AG08396 (cell line): ENCODE data around the gene FMNL2.

Experiments used
- DNase-seq: peaks from one replicate; pipeline ENCODE4 v3.0.0; 2012; ENCODE audit warnings: low spot score, mixed read lengths

Gene FMNL2

GRCh38 chr2:152651834-152652233 lies 316.9 kb downstream of the FMNL2 start:
- DNase-seq, result no peak

- no peak for DNase-seq
Observed at GRCh38 chr2:152655880-152656279, 320.9 kb downstream of the FMNL2 start.

- DNase-seq, result no peak
Observed at GRCh38 chr2:152657043-152657442, 322.1 kb downstream of the FMNL2 start.

- no peak for DNase-seq
Observed at GRCh38 chr2:152658221-152658620, 323.2 kb downstream of the FMNL2 start.

- no peak for DNase-seq
Observed at GRCh38 chr2:152661076-152661475, 326.1 kb downstream of the FMNL2 start.

- DNase-seq, result no peak
Observed at GRCh38 chr2:152664725-152665124, 329.8 kb downstream of the FMNL2 start.

- DNase-seq, result no peak
Observed at GRCh38 chr2:152674334-152674733, 339.4 kb downstream of the FMNL2 start.

- no peak for DNase-seq
Observed at GRCh38 chr2:152676461-152676860, 341.5 kb downstream of the FMNL2 start.

GRCh38 chr2:152678808-152679207 lies 343.8 kb downstream of the FMNL2 start:
- DNase-seq, result no peak

GRCh38 chr2:152682663-152683062 lies 347.7 kb downstream of the FMNL2 start:
- no peak for DNase-seq

- no peak for DNase-seq
Observed at GRCh38 chr2:152683400-152683799, 348.4 kb downstream of the FMNL2 start.

- DNase-seq, result no peak
Observed at GRCh38 chr2:152686321-152686720, 351.3 kb downstream of the FMNL2 start.

- no peak for DNase-seq
Observed at GRCh38 chr2:152693033-152693432, 358.1 kb downstream of the FMNL2 start.

GRCh38 chr2:152694161-152694661 lies 359.2 kb downstream of the FMNL2 start:
- DNase-seq, result peak; percentile 29

GRCh38 chr2:152695763-152696162 lies 360.8 kb downstream of the FMNL2 start:
- no peak for DNase-seq

- DNase-seq, result no peak
Observed at GRCh38 chr2:152696476-152696875, 361.5 kb downstream of the FMNL2 start.
